H7 (cell line): ENCODE measurements around the gene KAT7. TPM values are rescaled to one million over a fixed set of nuclear protein-coding genes. Genes with fewer than 3 reads are reported as not detected.

Experiments used
- DNase-seq: peaks from one replicate; pipeline ENCODE4 v3.0.0; 2012
- H3K27me3 ChIP-seq: 2 replicates; pipeline ENCODE4 v1.6.0; 2011; ENCODE audit warnings: mild to moderate bottlenecking, low read length; ENCODE audit not compliant: control insufficient read depth, insufficient read depth
- H3K36me3 ChIP-seq: replicated peaks from 2 replicates; pipeline ENCODE4 v1.5.1; 2011; ENCODE audit warnings: low read length; ENCODE audit not compliant: control insufficient read depth, insufficient read depth
- H3K4me3 ChIP-seq: 2 replicates; pipeline ENCODE4 v1.5.1; 2011; ENCODE audit warnings: low read depth, mild to moderate bottlenecking, control low read depth, low read length, moderate library complexity; ENCODE audit not compliant: insufficient read depth
- total RNA-seq: library from RNA; depleted of rRNA; stranded (reverse); fragments of >200 nt; shearing (Covaris generic); gene quantifications from 2 replicates; pipeline ENCODE4 v1.2.3, GENCODE V29; 2014

KAT7 gene
- total RNA-seq, 1 experiment from 2014 or later = 96.1 TPM

GRCh38 chr17:49775546-49776260 lies 12.8 kb upstream of the KAT7 start:
- no peaks in the 10 kb centered on the region for H3K27me3 ChIP-seq
- DNase-seq = no peak
- no peak overlapping the region for H3K4me3 ChIP-seq
- H3K36me3 ChIP-seq = no peaks in the 10 kb centered on the region

- H3K36me3 ChIP-seq = no peaks in the 10 kb centered on the region
These were observed 11.8 kb upstream of the KAT7 start for GRCh38 chr17:49776551-49777300.

GRCh38 chr17:49777563-49777962 lies 10.9 kb upstream of the KAT7 start:
- DNase-seq = no peak
- no peak overlapping the region for H3K4me3 ChIP-seq
- H3K36me3 ChIP-seq = no peaks in the 10 kb centered on the region
- H3K27me3 ChIP-seq = no peaks in the 10 kb centered on the region

More at GRCh38 chr17:49776551-49777300, 11.8 kb upstream of the KAT7 start:
- Histone ChIP-seq H3K4me3 (no peak overlapping the region), H3K27me3 (no peaks in the 10 kb centered on the region)
- no peak for DNase-seq

- Histone ChIP-seq H3K4me3 (no peak overlapping the region), H3K36me3 (no peaks in the 10 kb centered on the region), H3K27me3 (no peaks in the 10 kb centered on the region)
- no peak for DNase-seq
These were observed 9.2 kb upstream of the KAT7 start for GRCh38 chr17:49779156-49779738.

- no peak for DNase-seq
- Histone ChIP-seq H3K4me3 (no peak overlapping the region), H3K36me3 (no peaks in the 10 kb centered on the region)
These were observed 8.7 kb upstream of the KAT7 start for GRCh38 chr17:49779739-49780231.

GRCh38 chr17:49783071-49783715 lies 5.3 kb upstream of the KAT7 start:
- no peaks in the 10 kb centered on the region for H3K36me3 ChIP-seq
- DNase-seq = no peak
- no peaks in the 10 kb centered on the region for H3K27me3 ChIP-seq
- H3K4me3 ChIP-seq = no peak overlapping the region

More at GRCh38 chr17:49779739-49780231, 8.7 kb upstream of the KAT7 start:
- H3K27me3 ChIP-seq = no peaks in the 10 kb centered on the region

- no peaks in the 10 kb centered on the region for H3K36me3 ChIP-seq
- H3K4me3 ChIP-seq = no peak overlapping the region
- H3K27me3 ChIP-seq = no peaks in the 10 kb centered on the region
- no peak for DNase-seq
These were observed 4.7 kb upstream of the KAT7 start for GRCh38 chr17:49783791-49784190.

- Histone ChIP-seq H3K4me3 (no peak overlapping the region), H3K36me3 (no peaks in the 10 kb centered on the region; the same call in 1 of the 2 replicates), H3K27me3 (no peaks in the 10 kb centered on the region)
- DNase-seq = no peak
These were observed 3.8 kb upstream of the KAT7 start for GRCh38 chr17:49784636-49785035.

GRCh38 chr17:49787884-49788477 lies 500 bp upstream of the KAT7 start:
- Histone ChIP-seq H3K27me3 (no peaks in the 10 kb centered on the region), H3K4me3 (peak overlapping the region; percentile 47), H3K36me3 (peaks cover 11% of the 10 kb centered on the region)
- peak; percentile 32 for DNase-seq

- Histone ChIP-seq H3K4me3 (peak overlapping the region; percentile 28), H3K27me3 (no peaks in the 10 kb centered on the region), H3K36me3 (peaks cover 12% of the 10 kb centered on the region)
- DNase-seq = no peak
These were observed 730 bp downstream of the KAT7 start for GRCh38 chr17:49789243-49789578.

GRCh38 chr17:49793309-49793708 lies 4.8 kb downstream of the KAT7 start:
- Histone ChIP-seq H3K27me3 (no peaks in the 10 kb centered on the region), H3K36me3 (peaks cover 24% of the 10 kb centered on the region)
- no peak for DNase-seq

GRCh38 chr17:49795372-49795771 lies 6.9 kb downstream of the KAT7 start:
- H3K4me3 ChIP-seq = no peak overlapping the region
- no peak for DNase-seq
- H3K27me3 ChIP-seq = no peaks in the 10 kb centered on the region
- H3K36me3 ChIP-seq = peaks cover 34% of the 10 kb centered on the region

More at GRCh38 chr17:49793309-49793708, 4.8 kb downstream of the KAT7 start:
- H3K4me3 ChIP-seq = no peak overlapping the region

GRCh38 chr17:49798182-49798581 lies 9.7 kb downstream of the KAT7 start:
- H3K4me3 ChIP-seq = no peak overlapping the region
- peaks cover 23% of the 10 kb centered on the region for H3K36me3 ChIP-seq
- DNase-seq = no peak
- H3K27me3 ChIP-seq = no peaks in the 10 kb centered on the region

GRCh38 chr17:49798738-49799137 lies 10.3 kb downstream of the KAT7 start:
- no peak for DNase-seq
- Histone ChIP-seq H3K27me3 (no peaks in the 10 kb centered on the region), H3K4me3 (no peak overlapping the region), H3K36me3 (peaks cover 22% of the 10 kb centered on the region)
